GM23338 (cell line): Measurements from ENCODE around the gene DLG2. TPM values are rescaled to one million over a fixed set of nuclear protein-coding genes. Genes with fewer than 3 reads are reported as not detected.

Experiments
- ATAC-seq: fragments of 200-7000 bp; cut with Tn5 transposase; 3 replicates; pipeline ENCODE4 v1.9.1; 2020
- DNase-seq: peaks from one replicate; pipeline ENCODE4 v3.0.0-alpha.2; 2015; ENCODE audit warnings: low spot score
- H2AFZ ChIP-seq: fragments of 200-600 bp; sonication (generic); 2 replicates; pipeline ENCODE4 v1.8.0; 2016; ENCODE audit warnings: antibody characterized with exemption, mild to moderate bottlenecking, moderate library complexity
- H3F3A ChIP-seq: fragments of 200-600 bp; sonication (generic); replicated peaks from 2 replicates; pipeline ENCODE4 v1.8.0; 2017; ENCODE audit warnings: antibody characterized with exemption, mixed run types, low read depth
- H3K27ac ChIP-seq: fragments of 200-600 bp; sonication (generic); 2 replicates; pipeline ENCODE4 v1.6.1; 2016; ENCODE audit warnings: low read depth
- H3K27me3 ChIP-seq: fragments of 200-600 bp; sonication (generic); 2 replicates; pipeline ENCODE4 v1.8.0; 2016; ENCODE audit warnings: mild to moderate bottlenecking, mixed run types, moderate library complexity; ENCODE audit not compliant: insufficient read depth
- H3K36me3 ChIP-seq: fragments of 200-600 bp; sonication (generic); 2 replicates; pipeline ENCODE4 v1.8.0; 2016; ENCODE audit warnings: mild to moderate bottlenecking; ENCODE audit not compliant: insufficient read depth
- H3K4me1 ChIP-seq: fragments of 200-600 bp; sonication (generic); 2 replicates; pipeline ENCODE4 v1.8.0; 2016; ENCODE audit warnings: mild to moderate bottlenecking, moderate library complexity; ENCODE audit not compliant: insufficient read depth
- H3K4me2 ChIP-seq: fragments of 200-600 bp; sonication (generic); 2 replicates; pipeline ENCODE4 v1.7.1; 2017; ENCODE audit warnings: mixed run types
- H3K4me3 ChIP-seq: fragments of 200-600 bp; sonication (generic); 2 replicates; pipeline ENCODE4 v1.6.1; 2016; ENCODE audit warnings: mixed run types
- H3K79me2 ChIP-seq: fragments of 200-600 bp; sonication (generic); replicated peaks from 2 replicates; pipeline ENCODE4 v1.8.0; 2017; ENCODE audit warnings: mild to moderate bottlenecking; ENCODE audit not compliant: insufficient read depth
- H3K9me2 ChIP-seq: fragments of 200-600 bp; sonication (generic); 2 replicates; pipeline ENCODE4 v1.8.0; 2017; ENCODE audit not compliant: insufficient read depth
- H4K20me1 ChIP-seq: fragments of 200-600 bp; sonication (generic); replicated peaks from 2 replicates; pipeline ENCODE4 v1.8.0; 2017; ENCODE audit warnings: mild to moderate bottlenecking; ENCODE audit not compliant: insufficient read depth
- H3K27ac Mint-ChIP-seq: 2 replicates; pipeline ENCODE4 v1.8.0; 2020; ENCODE audit warnings: inconsistent platforms, mild to moderate bottlenecking, moderate library complexity, mixed read lengths
- H3K27me3 Mint-ChIP-seq: 3 replicates; pipeline ENCODE4 v1.8.0; 2022; ENCODE audit warnings: low read depth, mild to moderate bottlenecking, moderate library complexity, mixed read lengths, inconsistent platforms; ENCODE audit not compliant: insufficient read depth, poor library complexity
- H3K36me3 Mint-ChIP-seq: 3 replicates; pipeline ENCODE4 v1.8.0; 2021; ENCODE audit warnings: low read depth, mild to moderate bottlenecking, inconsistent platforms, moderate library complexity, mixed read lengths
- H3K4me1 Mint-ChIP-seq: 3 replicates; pipeline ENCODE4 v1.8.0; 2020; ENCODE audit warnings: mild to moderate bottlenecking, inconsistent platforms, mixed read lengths
- H3K4me3 Mint-ChIP-seq: 3 replicates; pipeline ENCODE4 v1.8.0; 2021; ENCODE audit warnings: moderate library complexity, mild to moderate bottlenecking, inconsistent platforms, mixed read lengths
- H3K9me3 Mint-ChIP-seq: 3 replicates; pipeline ENCODE4 v1.8.0; 2020; ENCODE audit warnings: moderate library complexity, mild to moderate bottlenecking, inconsistent platforms, mixed read lengths
- EZH2phosphoT487 ChIP-seq: fragments of 200-600 bp; sonication (generic); IDR thresholded peaks from one replicate; pipeline ENCODE4 v1.8.1; 2018; ENCODE audit warnings: antibody characterized with exemption; ENCODE audit not compliant: unreplicated experiment
- ZNF114 ChIP-seq: fragments of 250-450 bp; sonication (Bioruptor Pico); IDR thresholded peaks from 2 replicates; pipeline ENCODE4 v1.5.0; 2020; ENCODE audit warnings: mild to moderate bottlenecking, moderate library complexity
- ZNF462 ChIP-seq: fragments of 250-450 bp; sonication (Bioruptor Pico); IDR thresholded peaks from 2 replicates; pipeline ENCODE4 v1.5.0; 2020; ENCODE audit warnings: mild to moderate bottlenecking, moderate library complexity
- polyA plus RNA-seq: library from polyadenylated mRNA; unstranded; fragments of >200 nt; fragmentation: Nextera tagmentation; extraction: Ambion mirVana; gene quantifications from 2 replicates; pipeline ENCODE4 v1.2.1, GENCODE V29; 2016
- total RNA-seq: library from RNA; depleted of rRNA; stranded (reverse); fragments of >200 nt; shearing (Covaris generic); gene quantifications from 2 replicates; pipeline ENCODE4 v1.2.3, GENCODE V29; 2014
- TF ChIP-seq, protein P1 (sequence below), 2 experiments: fragments of 200-600 bp in 1 of 2; sonication (generic) in 1 of 2; conservative IDR thresholded peaks; 2 replicates each; pipeline versions ENCODE4 v1.5.1 to v1.6.1; 2016 to 2017; ENCODE audit warnings: antibody characterized with exemption in 2 of 2, low read depth in 2 of 2, mild to moderate bottlenecking in 2 of 2, moderate library complexity in 1 of 2
- TF ChIP-seq, protein P2 (sequence below): IDR thresholded peaks from one replicate; pipeline ENCODE4 v1.6.1; 2018; ENCODE audit warnings: antibody characterized with exemption; ENCODE audit not compliant: unreplicated experiment

DLG2 gene
- total and polyA plus RNA-seq, 2 experiments from 2014 or later, result 19.8 to 21.5 TPM

DNA sequence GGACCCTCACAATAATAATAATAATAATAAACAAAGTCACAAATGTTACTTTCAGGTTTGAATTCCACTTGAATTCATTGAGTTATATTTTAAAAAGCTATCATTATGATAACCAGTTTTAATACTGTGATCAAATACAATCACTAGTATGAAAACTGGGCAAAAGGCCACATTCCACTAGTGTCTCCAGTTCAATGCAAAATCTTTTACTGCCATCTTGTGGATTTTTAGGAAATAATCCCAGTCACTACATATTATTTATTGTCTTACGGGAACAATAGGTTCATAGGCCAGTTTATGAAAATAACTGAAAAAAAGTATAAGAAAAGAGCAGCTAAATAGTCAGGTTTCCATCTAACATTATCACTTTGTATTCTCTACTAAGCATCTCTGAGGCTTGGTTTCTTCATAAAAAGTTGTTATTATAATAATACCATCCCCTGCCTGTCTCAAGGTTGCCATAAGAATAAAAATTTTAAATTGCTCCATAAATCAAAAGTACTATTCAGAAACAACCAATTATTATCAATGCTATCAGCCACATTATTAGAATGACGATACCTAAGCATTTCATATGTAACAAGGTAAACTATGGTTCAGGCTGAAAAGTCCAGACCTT is 1807.1 kb downstream of the DLG2 start:
- H3K27ac ChIP-seq, result no peak overlapping the region
- H3F3A ChIP-seq, result no peaks in the 10 kb centered on the region
- TF ChIP-seq ZNF114 (CRISPR knock-in tag), result no peak
- TF ChIP-seq EZH2phosphoT487, result no peak
- TF ChIP-seq, protein P1, sequence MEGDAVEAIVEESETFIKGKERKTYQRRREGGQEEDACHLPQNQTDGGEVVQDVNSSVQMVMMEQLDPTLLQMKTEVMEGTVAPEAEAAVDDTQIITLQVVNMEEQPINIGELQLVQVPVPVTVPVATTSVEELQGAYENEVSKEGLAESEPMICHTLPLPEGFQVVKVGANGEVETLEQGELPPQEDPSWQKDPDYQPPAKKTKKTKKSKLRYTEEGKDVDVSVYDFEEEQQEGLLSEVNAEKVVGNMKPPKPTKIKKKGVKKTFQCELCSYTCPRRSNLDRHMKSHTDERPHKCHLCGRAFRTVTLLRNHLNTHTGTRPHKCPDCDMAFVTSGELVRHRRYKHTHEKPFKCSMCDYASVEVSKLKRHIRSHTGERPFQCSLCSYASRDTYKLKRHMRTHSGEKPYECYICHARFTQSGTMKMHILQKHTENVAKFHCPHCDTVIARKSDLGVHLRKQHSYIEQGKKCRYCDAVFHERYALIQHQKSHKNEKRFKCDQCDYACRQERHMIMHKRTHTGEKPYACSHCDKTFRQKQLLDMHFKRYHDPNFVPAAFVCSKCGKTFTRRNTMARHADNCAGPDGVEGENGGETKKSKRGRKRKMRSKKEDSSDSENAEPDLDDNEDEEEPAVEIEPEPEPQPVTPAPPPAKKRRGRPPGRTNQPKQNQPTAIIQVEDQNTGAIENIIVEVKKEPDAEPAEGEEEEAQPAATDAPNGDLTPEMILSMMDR (conservative IDR thresholded peaks at IDR 0.05; ENCODE audit: low read depth in 2 of 2), result peak; percentile 68 to 83
- no peak for TF ChIP-seq ZNF462 (CRISPR knock-in tag)
- TF ChIP-seq, protein P2, sequence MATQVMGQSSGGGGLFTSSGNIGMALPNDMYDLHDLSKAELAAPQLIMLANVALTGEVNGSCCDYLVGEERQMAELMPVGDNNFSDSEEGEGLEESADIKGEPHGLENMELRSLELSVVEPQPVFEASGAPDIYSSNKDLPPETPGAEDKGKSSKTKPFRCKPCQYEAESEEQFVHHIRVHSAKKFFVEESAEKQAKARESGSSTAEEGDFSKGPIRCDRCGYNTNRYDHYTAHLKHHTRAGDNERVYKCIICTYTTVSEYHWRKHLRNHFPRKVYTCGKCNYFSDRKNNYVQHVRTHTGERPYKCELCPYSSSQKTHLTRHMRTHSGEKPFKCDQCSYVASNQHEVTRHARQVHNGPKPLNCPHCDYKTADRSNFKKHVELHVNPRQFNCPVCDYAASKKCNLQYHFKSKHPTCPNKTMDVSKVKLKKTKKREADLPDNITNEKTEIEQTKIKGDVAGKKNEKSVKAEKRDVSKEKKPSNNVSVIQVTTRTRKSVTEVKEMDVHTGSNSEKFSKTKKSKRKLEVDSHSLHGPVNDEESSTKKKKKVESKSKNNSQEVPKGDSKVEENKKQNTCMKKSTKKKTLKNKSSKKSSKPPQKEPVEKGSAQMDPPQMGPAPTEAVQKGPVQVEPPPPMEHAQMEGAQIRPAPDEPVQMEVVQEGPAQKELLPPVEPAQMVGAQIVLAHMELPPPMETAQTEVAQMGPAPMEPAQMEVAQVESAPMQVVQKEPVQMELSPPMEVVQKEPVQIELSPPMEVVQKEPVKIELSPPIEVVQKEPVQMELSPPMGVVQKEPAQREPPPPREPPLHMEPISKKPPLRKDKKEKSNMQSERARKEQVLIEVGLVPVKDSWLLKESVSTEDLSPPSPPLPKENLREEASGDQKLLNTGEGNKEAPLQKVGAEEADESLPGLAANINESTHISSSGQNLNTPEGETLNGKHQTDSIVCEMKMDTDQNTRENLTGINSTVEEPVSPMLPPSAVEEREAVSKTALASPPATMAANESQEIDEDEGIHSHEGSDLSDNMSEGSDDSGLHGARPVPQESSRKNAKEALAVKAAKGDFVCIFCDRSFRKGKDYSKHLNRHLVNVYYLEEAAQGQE, result no peak
- H3K4me1 Mint-ChIP-seq, result no peaks in the 10 kb centered on the region
- DNase-seq, result peak; percentile 58
- H3K9me3 Mint-ChIP-seq, result no peaks in the 10 kb centered on the region
- no peak overlapping the region for H3K27ac Mint-ChIP-seq
- H4K20me1 ChIP-seq, result no peaks in the 10 kb centered on the region
- H3K4me2 ChIP-seq, result no peak overlapping the region
- H2AFZ ChIP-seq, result no peak overlapping the region
- H3K36me3 Mint-ChIP-seq, result no peaks in the 10 kb centered on the region
- no peaks in the 10 kb centered on the region for H3K27me3 ChIP-seq
- no peaks in the 10 kb centered on the region for H3K79me2 ChIP-seq
- H3K4me3 Mint-ChIP-seq, result no peak overlapping the region
- H3K4me3 ChIP-seq, result no peak overlapping the region
- H3K4me1 ChIP-seq, result no peaks in the 10 kb centered on the region
- peak; percentile 25; the same call in 1 of the 3 replicates for ATAC-seq
- H3K36me3 ChIP-seq, result no peaks in the 10 kb centered on the region
- H3K9me2 ChIP-seq, result no peaks in the 10 kb centered on the region
- H3K27me3 Mint-ChIP-seq, result no peaks in the 10 kb centered on the region
